Osteoblast (primary cell): ENCODE results near the gene DDR1. TPM values are rescaled to one million over a fixed set of nuclear protein-coding genes. Genes with fewer than 3 reads are reported as not detected.
A peak's percentile ranks its signal among the peaks of the same experiment; 100 is the strongest.

ENCODE experiments used
- DNase-seq: peaks from one replicate; pipeline ENCODE4 v3.0.0; 2011; ENCODE audit warnings: low spot score, mixed read lengths; ENCODE audit not compliant: insufficient read length; ENCODE audit errors: missing footprints
- H2AFZ ChIP-seq: 2 replicates; pipeline ENCODE4 v1.6.0; 2011; ENCODE audit warnings: mild to moderate bottlenecking, low read length
- H3K27ac ChIP-seq: 2 replicates; pipeline ENCODE4 v1.5.1; 2011; ENCODE audit warnings: mild to moderate bottlenecking, low read depth, low read length, moderate library complexity
- H3K27me3 ChIP-seq: 2 replicates; pipeline ENCODE4 v1.6.0; 2012; ENCODE audit warnings: mild to moderate bottlenecking, control low read depth, inconsistent platforms, low read length, moderate library complexity; ENCODE audit not compliant: insufficient read depth
- H3K36me3 ChIP-seq: 2 replicates; pipeline ENCODE4 v1.5.1; 2011; ENCODE audit warnings: mild to moderate bottlenecking, low read length, control low read depth, moderate library complexity; ENCODE audit not compliant: insufficient read depth
- H3K4me1 ChIP-seq: 2 replicates; pipeline ENCODE4 v1.5.1; 2011; ENCODE audit warnings: mild to moderate bottlenecking, low read length, control low read depth, moderate library complexity; ENCODE audit not compliant: insufficient read depth
- H3K4me2 ChIP-seq: 2 replicates; pipeline ENCODE4 v1.6.0; 2011; ENCODE audit warnings: mild to moderate bottlenecking, low read length; ENCODE audit not compliant: insufficient read depth
- H3K4me3 ChIP-seq: fragments of 200-600 bp; sonication (generic); 3 replicates; pipeline ENCODE4 v1.5.1; 2012; ENCODE audit warnings: mild to moderate bottlenecking, low read length, inconsistent platforms; ENCODE audit not compliant: insufficient read depth
- H3K79me2 ChIP-seq: 2 replicates; pipeline ENCODE4 v1.6.0; 2012; ENCODE audit warnings: mild to moderate bottlenecking, low read length, control low read depth, inconsistent platforms; ENCODE audit not compliant: insufficient read depth
- H3K9me3 ChIP-seq: 2 replicates; pipeline ENCODE4 v1.5.1; 2011; ENCODE audit warnings: low read depth, low read length, control low read depth
- H4K20me1 ChIP-seq: 2 replicates; pipeline ENCODE4 v1.6.0; 2012; ENCODE audit warnings: mild to moderate bottlenecking, low read length, control low read depth; ENCODE audit not compliant: insufficient read depth
- total RNA-seq: library from RNA; depleted of rRNA; stranded (reverse); fragments of >200 nt; gene quantifications from 2 replicates; pipeline ENCODE4 v1.2.3, GENCODE V29; 2012
- TF ChIP-seq, protein P1 (sequence below): IDR thresholded peaks from 2 replicates; pipeline ENCODE4 v1.5.1; 2011; ENCODE audit warnings: mild to moderate bottlenecking, low read depth, low read length, moderate library complexity; ENCODE audit errors: extremely low read depth

Gene DDR1
- total RNA-seq, 1 donor = 22.4 TPM

DNA sequence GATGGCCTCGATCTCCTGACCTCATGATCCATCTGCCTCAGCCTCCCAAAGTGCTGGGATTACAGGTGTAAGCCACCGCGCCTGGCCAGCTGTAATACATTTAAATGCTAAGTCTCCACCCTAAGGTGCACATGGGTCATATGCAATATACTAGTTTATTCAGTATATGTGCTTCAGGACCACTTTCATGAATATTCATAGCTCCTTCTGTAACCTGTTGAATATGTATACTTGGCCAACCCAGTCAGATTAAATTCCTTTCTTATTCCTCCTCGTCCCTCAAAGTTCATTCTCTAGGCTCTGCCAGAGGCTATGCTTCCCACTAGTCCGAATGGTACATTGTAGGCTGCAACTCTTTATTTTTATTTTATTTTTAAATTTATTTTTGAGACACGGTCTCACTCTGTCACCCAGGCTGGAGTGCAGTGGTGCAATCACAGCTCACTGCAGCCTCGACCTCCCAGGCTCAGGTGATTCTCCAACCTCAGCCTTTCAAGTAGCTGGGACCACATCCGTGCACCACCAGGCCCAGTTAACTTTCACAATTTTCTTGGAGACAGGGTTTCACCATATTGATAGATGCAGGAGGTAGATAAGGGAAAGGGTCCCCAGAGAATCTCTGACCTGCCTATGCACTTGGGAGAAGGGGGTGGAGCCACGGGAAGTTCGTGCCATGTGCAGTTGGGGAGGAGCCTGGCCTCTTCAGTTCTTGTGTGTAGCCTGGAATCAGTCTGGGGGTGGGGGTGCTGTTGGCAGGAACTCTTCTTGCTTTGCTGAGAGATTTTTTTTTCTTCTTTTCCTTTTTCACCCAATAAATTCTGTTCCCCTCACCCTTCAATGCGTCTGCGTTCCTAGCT is 41.3 kb upstream of the DDR1 start:
- TF ChIP-seq, protein P1, sequence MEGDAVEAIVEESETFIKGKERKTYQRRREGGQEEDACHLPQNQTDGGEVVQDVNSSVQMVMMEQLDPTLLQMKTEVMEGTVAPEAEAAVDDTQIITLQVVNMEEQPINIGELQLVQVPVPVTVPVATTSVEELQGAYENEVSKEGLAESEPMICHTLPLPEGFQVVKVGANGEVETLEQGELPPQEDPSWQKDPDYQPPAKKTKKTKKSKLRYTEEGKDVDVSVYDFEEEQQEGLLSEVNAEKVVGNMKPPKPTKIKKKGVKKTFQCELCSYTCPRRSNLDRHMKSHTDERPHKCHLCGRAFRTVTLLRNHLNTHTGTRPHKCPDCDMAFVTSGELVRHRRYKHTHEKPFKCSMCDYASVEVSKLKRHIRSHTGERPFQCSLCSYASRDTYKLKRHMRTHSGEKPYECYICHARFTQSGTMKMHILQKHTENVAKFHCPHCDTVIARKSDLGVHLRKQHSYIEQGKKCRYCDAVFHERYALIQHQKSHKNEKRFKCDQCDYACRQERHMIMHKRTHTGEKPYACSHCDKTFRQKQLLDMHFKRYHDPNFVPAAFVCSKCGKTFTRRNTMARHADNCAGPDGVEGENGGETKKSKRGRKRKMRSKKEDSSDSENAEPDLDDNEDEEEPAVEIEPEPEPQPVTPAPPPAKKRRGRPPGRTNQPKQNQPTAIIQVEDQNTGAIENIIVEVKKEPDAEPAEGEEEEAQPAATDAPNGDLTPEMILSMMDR = no peak
- H3K4me2 ChIP-seq = no peak overlapping the region
- no peak for DNase-seq
- no peaks in the 10 kb centered on the region for H3K9me3 ChIP-seq
- peaks cover 27% of the 10 kb centered on the region for H3K4me1 ChIP-seq
- H4K20me1 ChIP-seq = no peaks in the 10 kb centered on the region
- no peaks in the 10 kb centered on the region for H3K27me3 ChIP-seq
- no peak overlapping the region for H2AFZ ChIP-seq
- H3K4me3 ChIP-seq = no peak overlapping the region
- no peak overlapping the region for H3K27ac ChIP-seq
- H3K36me3 ChIP-seq = no peaks in the 10 kb centered on the region
- H3K79me2 ChIP-seq = no peaks in the 10 kb centered on the region

- Histone ChIP-seq H3K9me3 (no peaks in the 10 kb centered on the region), H3K79me2 (no peaks in the 10 kb centered on the region), H3K4me2 (peak overlapping the region; percentile 49), H4K20me1 (no peaks in the 10 kb centered on the region), H3K27ac (no peak overlapping the region), H2AFZ (peak overlapping the region; percentile 5), H3K36me3 (no peaks in the 10 kb centered on the region), H3K4me3 (no peak overlapping the region), H3K4me1 (peaks cover 27% of the 10 kb centered on the region), H3K27me3 (no peaks in the 10 kb centered on the region)
- TF ChIP-seq, protein P1 = no peak
- DNase-seq = no peak
These were observed 40.7 kb upstream of the DDR1 start for GRCh38 chr6:30843611-30843998.

GRCh38 chr6:30844118-30844535 is 40.2 kb upstream of the DDR1 start:
- Histone ChIP-seq H3K27ac (no peak overlapping the region), H3K27me3 (no peaks in the 10 kb centered on the region), H3K4me3 (no peak overlapping the region)

GRCh38 chr6:30845183-30845582 is 39.1 kb upstream of the DDR1 start:
- Histone ChIP-seq H3K4me2 (no peak overlapping the region), H3K27me3 (no peaks in the 10 kb centered on the region), H3K4me3 (no peak overlapping the region), H3K79me2 (no peaks in the 10 kb centered on the region), H4K20me1 (no peaks in the 10 kb centered on the region), H3K27ac (no peak overlapping the region), H3K36me3 (no peaks in the 10 kb centered on the region), H2AFZ (no peak overlapping the region), H3K4me1 (peaks cover 27% of the 10 kb centered on the region), H3K9me3 (no peaks in the 10 kb centered on the region)
- no peak for DNase-seq
- TF ChIP-seq, protein P1 = no peak

More at GRCh38 chr6:30844118-30844535, 40.2 kb upstream of the DDR1 start:
- TF ChIP-seq, protein P1 = no peak
- no peak overlapping the region for H2AFZ ChIP-seq
- peak; percentile 54 for DNase-seq
- peaks cover 27% of the 10 kb centered on the region for H3K4me1 ChIP-seq
- H3K36me3 ChIP-seq = no peaks in the 10 kb centered on the region
- no peaks in the 10 kb centered on the region for H3K9me3 ChIP-seq
- H4K20me1 ChIP-seq = no peaks in the 10 kb centered on the region
- no peaks in the 10 kb centered on the region for H3K79me2 ChIP-seq
- H3K4me2 ChIP-seq = peak overlapping the region; percentile 49
